Osteoblast (primary cell): ENCODE data around the gene MRPS27. TPM values are rescaled to one million over a fixed set of nuclear protein-coding genes. Genes with fewer than 3 reads are reported as not detected.

Source experiments
- DNase-seq: peaks from one replicate; pipeline ENCODE4 v3.0.0; 2011; ENCODE audit warnings: low spot score, mixed read lengths; ENCODE audit not compliant: insufficient read length; ENCODE audit errors: missing footprints
- H2AFZ ChIP-seq: 2 replicates; pipeline ENCODE4 v1.6.0; 2011; ENCODE audit warnings: mild to moderate bottlenecking, low read length
- H3K27ac ChIP-seq: 2 replicates; pipeline ENCODE4 v1.5.1; 2011; ENCODE audit warnings: mild to moderate bottlenecking, low read depth, low read length, moderate library complexity
- H3K27me3 ChIP-seq: 2 replicates; pipeline ENCODE4 v1.6.0; 2012; ENCODE audit warnings: mild to moderate bottlenecking, control low read depth, inconsistent platforms, low read length, moderate library complexity; ENCODE audit not compliant: insufficient read depth
- H3K36me3 ChIP-seq: 2 replicates; pipeline ENCODE4 v1.5.1; 2011; ENCODE audit warnings: mild to moderate bottlenecking, low read length, control low read depth, moderate library complexity; ENCODE audit not compliant: insufficient read depth
- H3K4me1 ChIP-seq: 2 replicates; pipeline ENCODE4 v1.5.1; 2011; ENCODE audit warnings: mild to moderate bottlenecking, low read length, control low read depth, moderate library complexity; ENCODE audit not compliant: insufficient read depth
- H3K4me2 ChIP-seq: 2 replicates; pipeline ENCODE4 v1.6.0; 2011; ENCODE audit warnings: mild to moderate bottlenecking, low read length; ENCODE audit not compliant: insufficient read depth
- H3K4me3 ChIP-seq: fragments of 200-600 bp; sonication (generic); 3 replicates; pipeline ENCODE4 v1.5.1; 2012; ENCODE audit warnings: mild to moderate bottlenecking, low read length, inconsistent platforms; ENCODE audit not compliant: insufficient read depth
- H3K79me2 ChIP-seq: 2 replicates; pipeline ENCODE4 v1.6.0; 2012; ENCODE audit warnings: mild to moderate bottlenecking, low read length, control low read depth, inconsistent platforms; ENCODE audit not compliant: insufficient read depth
- H3K9me3 ChIP-seq: 2 replicates; pipeline ENCODE4 v1.5.1; 2011; ENCODE audit warnings: low read depth, low read length, control low read depth
- H4K20me1 ChIP-seq: 2 replicates; pipeline ENCODE4 v1.6.0; 2012; ENCODE audit warnings: mild to moderate bottlenecking, low read length, control low read depth; ENCODE audit not compliant: insufficient read depth
- total RNA-seq: library from RNA; depleted of rRNA; stranded (reverse); fragments of >200 nt; gene quantifications from 2 replicates; pipeline ENCODE4 v1.2.3, GENCODE V29; 2012
- TF ChIP-seq, protein P1 (sequence below): IDR thresholded peaks from 2 replicates; pipeline ENCODE4 v1.5.1; 2011; ENCODE audit warnings: mild to moderate bottlenecking, low read depth, low read length, moderate library complexity; ENCODE audit errors: extremely low read depth

The MRPS27 gene
- total RNA-seq, 1 donor: 106 TPM

DNA sequence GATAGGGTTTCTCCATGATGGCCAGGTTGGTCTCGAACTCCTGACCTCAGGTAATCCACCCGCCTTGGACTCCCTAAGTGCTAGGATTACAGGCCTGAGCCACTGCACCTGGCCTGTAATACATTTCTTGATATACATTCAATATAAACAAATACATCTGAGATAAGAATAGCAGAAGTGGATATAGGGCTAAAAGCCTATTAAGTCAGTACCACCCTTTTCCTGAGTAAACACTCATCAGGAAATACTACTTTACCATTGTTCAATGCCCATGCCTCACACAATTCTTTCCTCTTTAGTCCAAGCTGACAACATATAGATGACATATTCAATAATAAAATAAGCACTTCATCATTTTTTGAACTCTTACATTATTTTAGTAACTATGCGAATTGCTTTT, 64.8 kb downstream of the MRPS27 start:
- Histone ChIP-seq H2AFZ (no peak overlapping the region), H3K4me1 (peaks cover 40% of the 10 kb centered on the region), H4K20me1 (no peaks in the 10 kb centered on the region), H3K36me3 (no peaks in the 10 kb centered on the region), H3K27me3 (no peaks in the 10 kb centered on the region), H3K4me2 (no peak overlapping the region), H3K4me3 (no peak overlapping the region), H3K79me2 (peaks cover 20% of the 10 kb centered on the region), H3K9me3 (no peaks in the 10 kb centered on the region), H3K27ac (no peak overlapping the region)
- no peak for DNase-seq
- TF ChIP-seq, protein P1, sequence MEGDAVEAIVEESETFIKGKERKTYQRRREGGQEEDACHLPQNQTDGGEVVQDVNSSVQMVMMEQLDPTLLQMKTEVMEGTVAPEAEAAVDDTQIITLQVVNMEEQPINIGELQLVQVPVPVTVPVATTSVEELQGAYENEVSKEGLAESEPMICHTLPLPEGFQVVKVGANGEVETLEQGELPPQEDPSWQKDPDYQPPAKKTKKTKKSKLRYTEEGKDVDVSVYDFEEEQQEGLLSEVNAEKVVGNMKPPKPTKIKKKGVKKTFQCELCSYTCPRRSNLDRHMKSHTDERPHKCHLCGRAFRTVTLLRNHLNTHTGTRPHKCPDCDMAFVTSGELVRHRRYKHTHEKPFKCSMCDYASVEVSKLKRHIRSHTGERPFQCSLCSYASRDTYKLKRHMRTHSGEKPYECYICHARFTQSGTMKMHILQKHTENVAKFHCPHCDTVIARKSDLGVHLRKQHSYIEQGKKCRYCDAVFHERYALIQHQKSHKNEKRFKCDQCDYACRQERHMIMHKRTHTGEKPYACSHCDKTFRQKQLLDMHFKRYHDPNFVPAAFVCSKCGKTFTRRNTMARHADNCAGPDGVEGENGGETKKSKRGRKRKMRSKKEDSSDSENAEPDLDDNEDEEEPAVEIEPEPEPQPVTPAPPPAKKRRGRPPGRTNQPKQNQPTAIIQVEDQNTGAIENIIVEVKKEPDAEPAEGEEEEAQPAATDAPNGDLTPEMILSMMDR: no peak

DNA sequence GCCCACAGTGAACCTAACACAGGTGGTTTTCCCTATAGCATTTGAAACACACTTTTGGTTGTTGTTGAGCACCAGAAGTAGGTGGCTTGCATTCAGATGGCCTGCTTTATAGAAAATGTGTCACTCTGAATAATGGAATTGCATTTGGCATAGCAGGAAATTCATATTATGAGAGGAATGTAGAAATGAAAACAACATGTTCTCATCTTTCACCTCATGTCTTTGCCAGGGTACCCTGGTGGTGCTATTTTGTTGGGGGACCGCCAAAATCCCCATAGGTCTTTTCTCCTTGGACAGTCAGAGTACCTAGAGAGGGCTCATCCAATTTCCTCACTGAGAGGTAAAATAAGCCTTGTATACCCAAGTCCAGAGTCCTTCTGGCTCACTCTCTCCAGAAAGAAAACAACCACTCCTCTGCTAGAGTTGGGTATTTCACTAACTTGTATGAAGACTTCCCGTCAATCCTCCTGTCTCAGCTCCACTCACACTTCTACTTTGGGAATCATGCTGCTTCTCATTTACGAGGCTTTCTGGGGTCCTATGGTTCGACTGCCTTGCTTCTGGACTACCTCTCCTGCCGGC, 67.4 kb downstream of the MRPS27 start:
- H3K36me3 ChIP-seq: no peaks in the 10 kb centered on the region
- peaks cover 22% of the 10 kb centered on the region for H3K79me2 ChIP-seq
- H3K4me3 ChIP-seq: no peak overlapping the region
- peak; percentile 79 for DNase-seq
- peak overlapping the region; percentile 21 for H3K27ac ChIP-seq
- no peak overlapping the region for H2AFZ ChIP-seq
- H3K4me2 ChIP-seq: peak overlapping the region; percentile 29
- H3K9me3 ChIP-seq: no peaks in the 10 kb centered on the region
- no peaks in the 10 kb centered on the region for H3K27me3 ChIP-seq
- H4K20me1 ChIP-seq: no peaks in the 10 kb centered on the region
- TF ChIP-seq, protein P1: no peak
- peaks cover 58% of the 10 kb centered on the region for H3K4me1 ChIP-seq

DNA sequence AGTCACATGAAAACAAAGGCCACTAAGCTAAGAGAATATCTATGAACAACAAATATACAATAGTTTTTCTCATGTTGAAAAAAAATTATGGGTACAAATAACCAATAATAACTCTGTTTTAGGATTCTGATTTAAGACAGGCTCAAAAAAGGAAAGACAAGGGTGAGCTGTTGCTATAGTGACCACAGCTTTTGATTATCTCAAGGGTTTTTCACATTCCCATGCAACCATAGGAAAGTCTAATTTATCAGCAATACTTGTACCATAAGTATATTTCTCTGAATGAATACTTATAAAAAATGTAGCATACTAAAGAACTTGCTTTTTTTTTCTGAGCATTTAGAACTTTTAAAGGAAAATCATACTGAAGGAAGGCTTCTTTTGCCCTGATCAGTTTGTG, 68.0 kb downstream of the MRPS27 start:
- Histone ChIP-seq H3K4me3 (no peak overlapping the region), H3K4me1 (peaks cover 64% of the 10 kb centered on the region), H3K4me2 (peak overlapping the region; percentile 5), H3K27ac (peak overlapping the region; percentile 21), H3K36me3 (no peaks in the 10 kb centered on the region), H4K20me1 (no peaks in the 10 kb centered on the region), H3K9me3 (no peaks in the 10 kb centered on the region), H3K79me2 (peaks cover 22% of the 10 kb centered on the region), H2AFZ (no peak overlapping the region), H3K27me3 (no peaks in the 10 kb centered on the region)
- TF ChIP-seq, protein P1: no peak
- no peak for DNase-seq

DNA sequence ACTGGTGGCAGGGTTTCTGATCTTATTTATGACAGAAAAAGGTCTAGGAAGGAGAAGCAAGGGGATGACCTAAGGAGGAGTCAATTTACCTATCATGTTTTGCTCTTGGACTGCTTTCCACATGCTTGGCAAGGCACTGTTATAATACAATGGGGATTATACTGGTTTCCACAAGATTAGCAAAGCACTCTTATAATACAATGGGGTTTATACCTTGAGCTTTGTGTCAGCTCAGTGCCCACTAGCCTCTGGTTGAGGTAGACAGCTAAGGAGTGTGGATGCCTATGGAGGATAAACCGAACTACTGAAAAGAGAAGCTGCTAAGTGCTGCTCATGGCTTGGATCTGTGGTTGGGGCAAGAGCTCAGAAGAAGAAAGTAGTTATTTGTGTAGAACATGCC, 68.7 kb downstream of the MRPS27 start:
- TF ChIP-seq, protein P1: no peak
- Histone ChIP-seq H3K27ac (no peak overlapping the region), H3K27me3 (no peaks in the 10 kb centered on the region), H3K9me3 (no peaks in the 10 kb centered on the region), H4K20me1 (no peaks in the 10 kb centered on the region), H3K4me1 (peaks cover 65% of the 10 kb centered on the region), H3K79me2 (peaks cover 22% of the 10 kb centered on the region), H3K4me3 (no peak overlapping the region), H3K4me2 (no peak overlapping the region), H3K36me3 (no peaks in the 10 kb centered on the region), H2AFZ (no peak overlapping the region)
- DNase-seq: no peak
